ACC112 (cell line): ENCODE measurements around the gene TMEM40.
"Not testable (repeated sequence)": the region's sequence is repeated elsewhere in the genome, so short reads cannot be mapped to it uniquely, and the experiment has no call there.

Experiments
- H2AFZ ChIP-seq: fragments of 200-600 bp; sonication (generic); one replicate; pipeline ENCODE4 v1.6.0; 2017; ENCODE audit warnings: antibody characterized with exemption, low read length; ENCODE audit not compliant: unreplicated experiment
- H3K27ac ChIP-seq: fragments of 200-600 bp; sonication (generic); 2 replicates; pipeline ENCODE4 v1.5.1; 2014; ENCODE audit warnings: low read depth, mild to moderate bottlenecking, antibody characterized with exemption, low read length, moderate library complexity
- H3K27me3 ChIP-seq: fragments of 200-600 bp; sonication (generic); 2 replicates; pipeline ENCODE4 v1.6.1; 2014; ENCODE audit warnings: mild to moderate bottlenecking, antibody characterized with exemption, low read length, moderate library complexity, mixed read lengths; ENCODE audit not compliant: insufficient read depth
- H3K36me3 ChIP-seq: fragments of 200-600 bp; sonication (generic); 2 replicates; pipeline ENCODE4 v1.6.1; 2016; ENCODE audit warnings: mild to moderate bottlenecking, antibody characterized with exemption, low read length, moderate library complexity, mixed read lengths; ENCODE audit not compliant: insufficient read depth
- H3K4me1 ChIP-seq: fragments of 200-600 bp; sonication (generic); one replicate; pipeline ENCODE4 v1.6.1; 2016; ENCODE audit warnings: low read length, mixed read lengths; ENCODE audit not compliant: insufficient read depth, unreplicated experiment, control insufficient read depth
- H3K4me3 ChIP-seq: fragments of 200-600 bp; sonication (generic); 2 replicates; pipeline ENCODE4 v1.5.1; 2014; ENCODE audit warnings: mild to moderate bottlenecking, low read depth, low read length
- H3K79me2 ChIP-seq: fragments of 200-600 bp; sonication (generic); one replicate; pipeline ENCODE4 v1.6.0; 2016; ENCODE audit warnings: low read length; ENCODE audit not compliant: control insufficient read depth, unreplicated experiment, insufficient read depth

TMEM40 gene

GRCh38 chr3:12796171-12797123 lies 37.4 kb upstream of the TMEM40 start, which contains the start of gene CAND2:
CAND2 (plus strand) TSS chr3:12796680; CDS start chr3:12796721, 41 bp downstream.
- no peaks in the 10 kb centered on the region for H3K79me2 ChIP-seq
- peak within 1 kb of the TSS; percentile 86 for H2AFZ ChIP-seq
- H3K4me3 ChIP-seq, result peak within 1 kb of the TSS; percentile 83
- no peaks in the 10 kb centered on the region for H3K27me3 ChIP-seq
- H3K36me3 ChIP-seq, result no peaks in the 10 kb centered on the region
- no peak within 1 kb of the TSS for H3K27ac ChIP-seq
- H3K4me1 ChIP-seq, result peaks cover 5% of the 10 kb centered on the region

GRCh38 chr3:12793701-12794100 lies 34.6 kb upstream of the TMEM40 start:
- Histone ChIP-seq H3K4me3 (no peak overlapping the region), H3K79me2 (no peaks in the 10 kb centered on the region), H2AFZ (no peak overlapping the region), H3K4me1 (peaks cover 5% of the 10 kb centered on the region), H3K27me3 (no peaks in the 10 kb centered on the region), H3K36me3 (no peaks in the 10 kb centered on the region), H3K27ac (no peak overlapping the region)

DNA sequence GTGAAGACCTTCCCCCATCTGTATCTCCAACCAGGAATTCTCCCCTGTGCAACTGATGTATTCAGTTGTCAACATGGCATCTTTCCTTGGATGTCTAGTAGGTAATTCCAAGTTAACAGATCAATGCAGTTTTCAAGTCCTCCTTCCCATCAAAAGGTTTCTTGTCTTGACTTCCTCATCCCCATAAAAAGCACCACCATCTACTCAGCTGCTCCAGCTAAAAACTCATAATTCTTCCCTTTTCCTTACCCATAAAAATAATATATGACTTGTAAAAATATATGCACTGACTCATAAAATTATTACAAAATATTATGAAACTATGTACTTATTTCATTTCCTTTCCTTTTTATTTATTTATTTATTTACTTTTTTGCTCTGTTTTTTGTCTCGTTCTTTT lies 32.4 kb upstream of the TMEM40 start:
- Histone ChIP-seq H3K79me2 (no peaks in the 10 kb centered on the region), H3K27me3 (peaks cover 5% of the 10 kb centered on the region; the same call in 1 of the 2 replicates), H2AFZ (no peak overlapping the region), H3K4me3 (no peak overlapping the region), H3K27ac (no peak overlapping the region), H3K36me3 (no peaks in the 10 kb centered on the region), H3K4me1 (peaks cover 5% of the 10 kb centered on the region)

DNA sequence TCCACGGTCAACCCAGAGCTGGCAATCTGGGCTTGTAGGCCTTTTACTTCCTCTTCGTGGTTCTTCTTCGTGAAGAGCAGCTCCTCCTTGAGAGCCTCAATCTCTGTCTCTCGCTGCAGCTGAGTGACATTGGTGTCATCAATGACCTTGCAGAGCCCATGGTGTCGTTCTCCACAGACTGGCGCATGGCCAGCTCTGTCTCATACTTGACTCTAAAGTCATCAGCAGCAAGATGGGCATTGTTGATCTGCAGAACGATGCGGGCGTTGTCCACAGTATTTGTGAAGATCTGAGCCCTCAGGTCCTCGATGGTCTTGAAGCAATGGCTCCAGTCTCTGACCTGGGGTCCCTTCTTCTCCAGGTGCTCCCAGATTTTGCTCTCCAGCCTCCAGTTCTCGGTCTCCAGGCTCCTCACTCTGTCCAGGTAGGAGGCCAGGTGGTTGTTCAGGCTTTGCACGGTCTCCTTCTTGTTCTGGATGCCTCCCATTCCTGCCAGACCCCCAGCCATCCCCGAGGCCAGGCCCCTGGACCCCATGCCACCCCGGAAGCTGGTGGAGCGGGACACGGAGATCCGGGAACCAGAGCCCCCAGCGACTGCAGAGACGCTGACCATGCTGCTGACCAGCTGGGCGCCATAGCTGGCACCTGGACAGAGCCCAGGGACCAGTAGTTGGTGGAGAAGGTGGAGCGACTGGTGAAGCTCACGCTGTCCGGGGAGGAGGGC lies 29.1 kb upstream of the TMEM40 start:
- not testable (repeated sequence) for H3K79me2 ChIP-seq, H3K27ac ChIP-seq, H2AFZ ChIP-seq, H3K4me3 ChIP-seq, H3K4me1 ChIP-seq, H3K36me3 ChIP-seq
- peaks cover 19% of the 10 kb centered on the region for H3K27me3 ChIP-seq

- not testable (repeated sequence) for H3K4me1 ChIP-seq, H3K27ac ChIP-seq, H3K79me2 ChIP-seq, H3K36me3 ChIP-seq, H3K4me3 ChIP-seq, H2AFZ ChIP-seq
- H3K27me3 ChIP-seq, result peaks cover 27% of the 10 kb centered on the region
These were observed 28.3 kb upstream of the TMEM40 start for GRCh38 chr3:12787346-12787745.

GRCh38 chr3:12785096-12785495 lies 26.0 kb upstream of the TMEM40 start:
- Histone ChIP-seq H3K36me3 (no peaks in the 10 kb centered on the region), H3K79me2 (no peaks in the 10 kb centered on the region), H3K27ac (no peak overlapping the region), H3K4me1 (no peaks in the 10 kb centered on the region), H2AFZ (no peak overlapping the region), H3K4me3 (no peak overlapping the region), H3K27me3 (peaks cover 33% of the 10 kb centered on the region)

GRCh38 chr3:12782172-12782815 lies 23.2 kb upstream of the TMEM40 start:
- Histone ChIP-seq H3K79me2 (no peaks in the 10 kb centered on the region), H3K36me3 (no peaks in the 10 kb centered on the region), H2AFZ (no peak overlapping the region), H3K27ac (no peak overlapping the region), H3K4me1 (no peaks in the 10 kb centered on the region), H3K4me3 (no peak overlapping the region), H3K27me3 (peaks cover 33% of the 10 kb centered on the region)

GRCh38 chr3:12780751-12781150 lies 21.7 kb upstream of the TMEM40 start:
- Histone ChIP-seq H3K27ac (no peak overlapping the region), H3K79me2 (no peaks in the 10 kb centered on the region), H3K27me3 (peaks cover 26% of the 10 kb centered on the region), H2AFZ (no peak overlapping the region), H3K4me3 (no peak overlapping the region), H3K36me3 (no peaks in the 10 kb centered on the region), H3K4me1 (no peaks in the 10 kb centered on the region)

GRCh38 chr3:12777171-12777570 lies 18.1 kb upstream of the TMEM40 start:
- H3K4me3 ChIP-seq, result no peak overlapping the region
- H2AFZ ChIP-seq, result no peak overlapping the region
- H3K27me3 ChIP-seq, result peaks cover 27% of the 10 kb centered on the region
- H3K27ac ChIP-seq, result no peak overlapping the region
- H3K36me3 ChIP-seq, result no peaks in the 10 kb centered on the region
- H3K4me1 ChIP-seq, result no peaks in the 10 kb centered on the region
- no peaks in the 10 kb centered on the region for H3K79me2 ChIP-seq

DNA sequence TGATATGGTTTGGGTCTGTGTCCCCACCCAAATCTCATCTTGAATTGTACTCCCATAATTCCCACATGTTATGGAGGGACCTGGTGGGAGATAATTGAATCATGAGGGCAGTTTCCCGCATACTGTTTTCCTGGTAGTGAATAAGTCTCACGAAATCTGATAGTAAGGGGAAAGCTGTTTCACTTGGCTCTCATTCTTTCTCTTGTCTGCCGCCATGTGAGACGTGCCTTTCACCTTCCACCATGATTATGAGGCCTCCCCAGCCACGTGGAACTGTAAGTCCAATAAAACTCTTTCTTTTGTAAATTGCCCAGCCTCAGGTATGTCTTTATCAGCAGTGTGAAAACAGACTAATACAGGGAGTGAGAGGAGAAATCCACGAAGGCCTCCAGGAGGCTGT lies 16.9 kb upstream of the TMEM40 start:
- H3K79me2 ChIP-seq, H3K4me3 ChIP-seq, H3K4me1 ChIP-seq, H3K36me3 ChIP-seq, H2AFZ ChIP-seq, H3K27ac ChIP-seq: not testable (repeated sequence)
- peaks cover 22% of the 10 kb centered on the region for H3K27me3 ChIP-seq
